Mesodermal cell (in vitro differentiated cells): ENCODE data around the gene SGPP1.
"Not testable (repeated sequence)": the region's sequence is repeated elsewhere in the genome, so short reads cannot be mapped to it uniquely, and the experiment has no call there.

Source experiments
- H3K27ac ChIP-seq: 2 replicates; pipeline ENCODE4 v1.7.0; 2013; ENCODE audit warnings: mild to moderate bottlenecking, low read depth, low read length, moderate library complexity; ENCODE audit not compliant: severe bottlenecking
- H3K36me3 ChIP-seq: 2 replicates; pipeline ENCODE4 v1.7.1; 2013; ENCODE audit warnings: mild to moderate bottlenecking, low read length, moderate library complexity; ENCODE audit not compliant: control insufficient read depth, insufficient read depth
- H3K4me1 ChIP-seq: one replicate; pipeline ENCODE4 v1.7.1; 2013; ENCODE audit warnings: mild to moderate bottlenecking, low read length; ENCODE audit not compliant: insufficient read depth, control insufficient read depth, poor library complexity, severe bottlenecking
- H3K4me3 ChIP-seq: 2 replicates; pipeline ENCODE4 v1.7.0; 2013; ENCODE audit warnings: low read length, control low read depth, mild to moderate bottlenecking; ENCODE audit not compliant: insufficient read depth, poor library complexity, severe bottlenecking; ENCODE audit errors: extremely low read depth
- H3K9me3 ChIP-seq: 2 replicates; pipeline ENCODE4 v1.7.1; 2013; ENCODE audit warnings: mild to moderate bottlenecking, low read length, moderate library complexity; ENCODE audit not compliant: control insufficient read depth
- WGBS, 2 experiments: methylation state at CpG; one replicate each; pipeline ENCODE4 v1.1.5; 2013; ENCODE audit warnings: missing lambda C conversion rate in 2 of 2; ENCODE audit not compliant: insufficient coverage in 2 of 2; 5-methylcytosine and 5-hydroxymethylcytosine counted together

SGPP1 gene

GRCh38 chr14:63725786-63726460 lies 1.9 kb downstream of the SGPP1 start:
- Histone ChIP-seq H3K4me3 (peak overlapping the region; percentile 76), H3K9me3 (no peaks in the 10 kb centered on the region), H3K4me1 (peaks cover 3% of the 10 kb centered on the region), H3K36me3 (no peaks in the 10 kb centered on the region), H3K27ac (no peak overlapping the region)
- WGBS, 2 experiments = 63 to 88% methylated on average over 3 of the region's 8 CpGs

- no peaks in the 10 kb centered on the region for H3K36me3 ChIP-seq
- peaks cover 5% of the 10 kb centered on the region for H3K9me3 ChIP-seq
- no peak overlapping the region for H3K27ac ChIP-seq
- H3K4me3 ChIP-seq = no peak overlapping the region
- H3K4me1 ChIP-seq = no peaks in the 10 kb centered on the region
- 80 to 89% methylated on average over 1 to 2 of the region's 2 CpGs for WGBS, 2 experiments
Measured at GRCh38 chr14:63717702-63718101, 10.2 kb downstream of the SGPP1 start.

- Histone ChIP-seq H3K9me3 (peaks cover 5% of the 10 kb centered on the region), H3K36me3 (no peaks in the 10 kb centered on the region), H3K27ac (no peak overlapping the region), H3K4me3 (no peak overlapping the region), H3K4me1 (no peaks in the 10 kb centered on the region)
- WGBS, 2 experiments = 80 to 86% methylated on average over 2 of the region's 2 CpGs
Measured at GRCh38 chr14:63715360-63715759, 12.5 kb downstream of the SGPP1 start.

- Histone ChIP-seq H3K36me3 (no peaks in the 10 kb centered on the region), H3K27ac (no peak overlapping the region), H3K4me3 (no peak overlapping the region), H3K4me1 (no peaks in the 10 kb centered on the region), H3K9me3 (peaks cover 5% of the 10 kb centered on the region)
Measured at GRCh38 chr14:63713764-63714163, 14.1 kb downstream of the SGPP1 start.

- no peaks in the 10 kb centered on the region for H3K36me3 ChIP-seq
- WGBS, 2 experiments = 95 to 96% methylated on average over 2 of the region's 2 CpGs
- H3K27ac ChIP-seq = no peak overlapping the region
- H3K9me3 ChIP-seq = peaks cover 5% of the 10 kb centered on the region
- no peaks in the 10 kb centered on the region for H3K4me1 ChIP-seq
- H3K4me3 ChIP-seq = no peak overlapping the region
Measured at GRCh38 chr14:63713058-63713457, 14.8 kb downstream of the SGPP1 start.

GRCh38 chr14:63712123-63712522 lies 15.7 kb downstream of the SGPP1 start:
- Histone ChIP-seq H3K4me3 (no peak overlapping the region), H3K27ac (no peak overlapping the region), H3K9me3 (no peaks in the 10 kb centered on the region), H3K4me1 (no peaks in the 10 kb centered on the region), H3K36me3 (no peaks in the 10 kb centered on the region)

- Histone ChIP-seq H3K36me3 (no peaks in the 10 kb centered on the region), H3K4me1 (no peaks in the 10 kb centered on the region), H3K9me3 (no peaks in the 10 kb centered on the region), H3K27ac (no peak overlapping the region), H3K4me3 (no peak overlapping the region)
- WGBS, 2 experiments = 100% methylated on average over 1 of the region's 4 CpGs
Measured at GRCh38 chr14:63710497-63710896, 17.4 kb downstream of the SGPP1 start.

GRCh38 chr14:63709589-63709988 lies 18.3 kb downstream of the SGPP1 start:
- no peaks in the 10 kb centered on the region for H3K4me1 ChIP-seq

GRCh38 chr14:63707216-63707615 lies 20.6 kb downstream of the SGPP1 start:
- Histone ChIP-seq H3K4me1 (no peaks in the 10 kb centered on the region), H3K27ac (no peak overlapping the region), H3K36me3 (no peaks in the 10 kb centered on the region), H3K9me3 (no peaks in the 10 kb centered on the region), H3K4me3 (no peak overlapping the region)
- WGBS, 2 experiments = 88 to 93% methylated on average over 6 of the region's 8 CpGs

More at GRCh38 chr14:63709589-63709988, 18.3 kb downstream of the SGPP1 start:
- no peak overlapping the region for H3K27ac ChIP-seq
- no CpG with 5 or more reads among the region's 2 CpGs for WGBS, 2 experiments
- no peaks in the 10 kb centered on the region for H3K9me3 ChIP-seq
- H3K36me3 ChIP-seq = no peaks in the 10 kb centered on the region
- H3K4me3 ChIP-seq = no peak overlapping the region

- Histone ChIP-seq H3K4me1 (no peaks in the 10 kb centered on the region), H3K9me3 (no peaks in the 10 kb centered on the region), H3K4me3 (no peak overlapping the region), H3K36me3 (no peaks in the 10 kb centered on the region), H3K27ac (no peak overlapping the region)
- WGBS, 2 experiments = 88 to 93% methylated on average over 2 of the region's 4 CpGs
Measured at GRCh38 chr14:63705561-63706070, 22.2 kb downstream of the SGPP1 start.

GRCh38 chr14:63702530-63702929 lies 25.3 kb downstream of the SGPP1 start:
- H3K36me3 ChIP-seq, H3K27ac ChIP-seq, H3K4me3 ChIP-seq, H3K9me3 ChIP-seq, H3K4me1 ChIP-seq: not testable (repeated sequence)
- 92 to 100% methylated on average over 3 to 4 of the region's 4 CpGs for WGBS, 2 experiments
